IPS-18c (cell line): ENCODE data around the gene PTPRO.
"Not testable (repeated sequence)": the region's sequence is repeated elsewhere in the genome, so short reads cannot be mapped to it uniquely, and the experiment has no call there.

Source experiments
- H3K4me3 ChIP-seq: 2 replicates; pipeline ENCODE4 v1.7.0; 2013; ENCODE audit warnings: low read depth, mild to moderate bottlenecking, low read length, moderate library complexity; ENCODE audit not compliant: insufficient read depth
- H3K9me3 ChIP-seq: one replicate; pipeline ENCODE4 v1.6.1; 2013; ENCODE audit warnings: mild to moderate bottlenecking, low read length, moderate library complexity; ENCODE audit not compliant: control insufficient read depth, insufficient read depth

The PTPRO gene

GRCh38 chr12:15599266-15600037, 277.1 kb downstream of the PTPRO start:
- Histone ChIP-seq H3K9me3 (no peaks in the 10 kb centered on the region), H3K4me3 (no peak overlapping the region)

DNA sequence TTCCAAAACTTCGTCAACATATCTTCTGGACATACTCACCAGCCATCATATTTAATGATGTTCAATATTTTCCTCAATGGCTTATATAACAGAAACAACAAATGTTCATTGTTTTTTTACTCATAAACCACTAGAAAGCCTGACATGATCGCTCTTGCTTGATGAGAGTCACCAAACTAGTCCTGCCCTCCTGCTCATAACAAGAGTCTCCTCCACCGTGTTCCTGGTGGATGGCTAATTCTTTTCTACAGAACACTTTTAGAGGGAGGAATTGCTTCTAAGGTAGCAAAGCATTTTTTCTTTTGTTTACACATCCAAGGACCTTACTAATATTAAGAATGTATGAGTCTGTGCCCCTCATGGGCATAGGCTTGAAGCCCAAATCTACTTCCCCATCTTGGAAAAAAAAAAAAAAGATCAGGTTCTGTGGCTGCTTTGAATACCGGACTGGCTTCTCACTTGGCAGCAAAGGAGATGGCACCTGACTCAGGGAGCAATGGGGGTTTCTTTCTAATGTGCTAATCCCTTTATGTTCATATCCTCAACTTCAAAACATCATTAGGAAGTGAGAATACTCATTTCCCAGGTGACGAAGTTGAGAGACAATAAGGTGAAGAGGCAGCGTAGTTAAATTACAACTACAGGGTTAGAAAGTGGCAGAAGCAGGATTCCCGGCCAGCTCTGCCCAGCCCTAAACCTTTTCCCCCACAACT, 278.1 kb downstream of the PTPRO start:
- no peak overlapping the region for H3K4me3 ChIP-seq
- no peaks in the 10 kb centered on the region for H3K9me3 ChIP-seq

GRCh38 chr12:15601210-15601800, 279.0 kb downstream of the PTPRO start:
- H3K4me3 ChIP-seq = no peak overlapping the region

GRCh38 chr12:15602051-15602672, 279.9 kb downstream of the PTPRO start:
- Histone ChIP-seq H3K9me3 (no peaks in the 10 kb centered on the region), H3K4me3 (no peak overlapping the region)

More at GRCh38 chr12:15601210-15601800, 279.0 kb downstream of the PTPRO start:
- no peaks in the 10 kb centered on the region for H3K9me3 ChIP-seq

DNA sequence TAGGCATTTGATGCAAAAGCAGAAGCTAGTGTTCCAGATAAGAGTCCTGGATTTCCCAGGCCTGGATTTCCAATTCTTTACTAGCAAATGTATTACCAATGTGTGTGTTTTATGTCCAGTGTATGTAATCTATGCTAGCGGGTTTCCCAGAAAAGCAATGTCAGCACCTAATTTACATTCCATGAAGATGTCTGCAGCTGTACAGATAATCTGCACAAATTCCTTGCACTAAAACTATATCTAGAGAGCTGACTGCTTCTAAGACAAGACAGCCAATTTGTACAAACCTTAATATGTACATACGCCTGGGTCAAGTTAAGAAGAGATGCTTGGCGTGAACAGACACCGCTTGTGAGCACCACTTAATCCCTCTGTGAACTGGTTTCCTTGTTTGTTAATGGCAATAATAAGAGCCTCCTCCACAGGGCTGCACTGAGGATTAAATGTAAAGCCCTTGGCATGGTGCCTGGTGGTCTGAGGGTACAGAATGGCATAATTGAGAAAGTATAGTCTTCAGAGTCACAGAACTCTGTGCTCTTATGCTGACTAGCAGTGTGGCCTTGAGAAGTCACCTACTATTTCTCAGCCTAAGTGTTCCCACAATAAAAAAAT, 281.3 kb downstream of the PTPRO start:
- H3K9me3 ChIP-seq = no peaks in the 10 kb centered on the region

DNA sequence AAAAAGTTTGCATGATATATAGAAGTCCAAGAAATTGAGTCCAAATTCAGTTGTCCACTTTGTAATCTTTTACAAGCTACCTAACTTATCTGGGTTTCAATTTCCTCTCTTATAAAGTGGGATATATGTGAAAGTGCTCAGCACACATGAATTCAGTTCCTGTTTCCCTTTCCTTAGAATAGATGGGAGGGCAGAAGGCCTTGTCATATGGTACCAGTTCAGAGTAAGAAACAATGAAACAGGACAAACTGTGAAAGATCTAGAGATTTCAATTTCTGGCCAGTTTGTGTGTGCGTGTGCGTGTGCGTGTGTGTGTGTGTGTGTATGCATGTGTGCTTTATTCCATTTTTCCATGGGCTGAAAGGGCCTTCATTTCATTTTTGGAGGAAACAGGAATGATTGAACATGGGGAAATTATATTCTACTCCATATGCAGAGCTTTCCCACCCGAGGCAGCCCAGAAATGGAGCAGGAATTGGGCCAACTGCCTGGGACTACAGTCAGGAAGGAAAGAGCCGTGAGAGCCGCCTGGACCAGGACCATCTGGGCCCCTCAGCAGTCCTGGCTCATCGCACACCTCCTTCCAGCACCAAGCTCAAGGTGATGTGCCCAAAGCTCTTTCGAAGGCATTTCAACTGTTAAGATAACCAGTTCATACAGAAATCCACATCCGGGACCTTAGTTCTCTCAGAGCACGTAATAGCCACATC, 283.7 kb downstream of the PTPRO start:
- Histone ChIP-seq H3K9me3 (no peaks in the 10 kb centered on the region), H3K4me3 (no peak overlapping the region)

More for the DNA sequence above, 281.3 kb downstream of the PTPRO start:
- no peak overlapping the region for H3K4me3 ChIP-seq

DNA sequence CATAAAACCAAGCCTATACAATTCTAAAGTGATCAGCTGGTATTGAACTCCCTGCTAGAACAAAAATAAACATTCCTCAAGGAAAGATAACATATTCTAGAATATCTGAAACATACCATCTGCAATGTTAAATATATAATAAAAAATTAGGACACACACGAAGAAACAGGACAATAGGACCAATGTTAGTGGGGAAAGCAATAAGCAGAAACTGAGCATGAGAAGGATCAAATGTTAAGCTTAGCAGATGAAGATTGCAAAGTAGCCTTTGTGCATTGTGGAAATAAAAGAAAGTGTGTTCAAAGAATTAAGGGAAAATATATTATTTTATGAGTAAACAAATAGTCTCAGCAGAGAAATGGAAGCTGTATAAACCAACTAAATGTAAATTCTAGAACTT, 286.1 kb downstream of the PTPRO start:
- H3K4me3 ChIP-seq = no peak overlapping the region
- H3K9me3 ChIP-seq = no peaks in the 10 kb centered on the region

DNA sequence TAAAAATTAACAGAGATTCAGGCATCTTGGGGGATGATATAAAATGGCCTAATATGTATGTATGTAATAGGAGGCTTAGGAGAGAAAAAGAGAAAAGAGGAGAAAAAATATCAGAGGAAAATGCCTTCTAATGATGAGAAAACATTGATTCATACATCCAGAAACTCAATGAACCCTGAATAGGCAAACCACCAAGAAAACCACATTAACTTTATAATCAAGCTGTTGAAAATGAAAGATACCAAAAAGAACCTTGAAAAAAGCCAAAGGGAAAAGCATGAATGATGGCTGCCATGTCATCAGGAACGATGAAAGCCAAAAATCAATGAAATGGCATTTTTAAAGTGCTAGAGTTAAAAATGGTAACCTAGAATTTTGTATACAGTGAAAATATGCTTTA, 286.6 kb downstream of the PTPRO start:
- Histone ChIP-seq H3K9me3 (no peaks in the 10 kb centered on the region), H3K4me3 (no peak overlapping the region)

- no peak overlapping the region for H3K4me3 ChIP-seq
- H3K9me3 ChIP-seq = no peaks in the 10 kb centered on the region
These were observed 291.7 kb downstream of the PTPRO start for GRCh38 chr12:15613981-15614380.

DNA sequence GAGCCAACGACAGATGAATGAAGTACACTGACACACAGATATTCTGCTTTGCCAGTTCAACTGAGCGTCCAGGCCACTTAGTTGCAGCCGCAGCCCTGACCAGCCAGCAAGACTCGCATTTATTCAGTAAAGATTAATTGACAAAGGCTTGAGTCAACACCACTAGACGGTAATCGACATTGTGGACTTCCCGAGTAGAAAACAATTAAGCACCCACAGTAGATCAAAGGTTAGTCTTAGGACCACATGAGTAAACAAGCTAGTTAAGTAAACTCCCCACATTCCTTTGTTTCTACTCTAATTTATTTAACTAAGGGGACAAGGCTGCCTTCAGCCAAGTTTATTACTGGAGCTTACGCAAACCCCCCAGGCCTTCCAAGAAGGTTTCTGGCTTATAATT, 294.2 kb downstream of the PTPRO start:
- H3K9me3 ChIP-seq, H3K4me3 ChIP-seq: not testable (repeated sequence)

- Histone ChIP-seq H3K4me3 (no peak overlapping the region), H3K9me3 (no peaks in the 10 kb centered on the region)
These were observed 298.6 kb downstream of the PTPRO start for GRCh38 chr12:15620741-15621539.

DNA sequence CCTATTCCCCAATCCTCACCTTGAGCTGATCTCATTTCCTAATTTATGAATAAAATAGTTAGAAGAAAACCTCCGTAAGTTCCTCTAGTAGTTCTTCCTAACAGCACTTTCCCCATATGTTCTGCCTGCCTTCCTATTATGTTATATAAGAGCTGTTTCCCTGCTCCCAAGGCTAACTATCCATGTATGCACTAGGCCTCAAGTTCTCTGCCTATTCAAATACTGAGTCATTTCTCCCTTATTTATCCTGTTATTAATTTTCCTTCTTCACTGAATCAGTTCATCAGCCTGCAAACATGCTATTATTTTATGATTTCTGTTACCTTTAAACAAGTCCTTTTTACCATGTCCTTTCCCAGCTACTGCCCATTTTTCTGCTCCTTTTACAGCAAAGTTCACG, 302.8 kb downstream of the PTPRO start:
- H3K9me3 ChIP-seq = no peaks in the 10 kb centered on the region
- no peak overlapping the region for H3K4me3 ChIP-seq

DNA sequence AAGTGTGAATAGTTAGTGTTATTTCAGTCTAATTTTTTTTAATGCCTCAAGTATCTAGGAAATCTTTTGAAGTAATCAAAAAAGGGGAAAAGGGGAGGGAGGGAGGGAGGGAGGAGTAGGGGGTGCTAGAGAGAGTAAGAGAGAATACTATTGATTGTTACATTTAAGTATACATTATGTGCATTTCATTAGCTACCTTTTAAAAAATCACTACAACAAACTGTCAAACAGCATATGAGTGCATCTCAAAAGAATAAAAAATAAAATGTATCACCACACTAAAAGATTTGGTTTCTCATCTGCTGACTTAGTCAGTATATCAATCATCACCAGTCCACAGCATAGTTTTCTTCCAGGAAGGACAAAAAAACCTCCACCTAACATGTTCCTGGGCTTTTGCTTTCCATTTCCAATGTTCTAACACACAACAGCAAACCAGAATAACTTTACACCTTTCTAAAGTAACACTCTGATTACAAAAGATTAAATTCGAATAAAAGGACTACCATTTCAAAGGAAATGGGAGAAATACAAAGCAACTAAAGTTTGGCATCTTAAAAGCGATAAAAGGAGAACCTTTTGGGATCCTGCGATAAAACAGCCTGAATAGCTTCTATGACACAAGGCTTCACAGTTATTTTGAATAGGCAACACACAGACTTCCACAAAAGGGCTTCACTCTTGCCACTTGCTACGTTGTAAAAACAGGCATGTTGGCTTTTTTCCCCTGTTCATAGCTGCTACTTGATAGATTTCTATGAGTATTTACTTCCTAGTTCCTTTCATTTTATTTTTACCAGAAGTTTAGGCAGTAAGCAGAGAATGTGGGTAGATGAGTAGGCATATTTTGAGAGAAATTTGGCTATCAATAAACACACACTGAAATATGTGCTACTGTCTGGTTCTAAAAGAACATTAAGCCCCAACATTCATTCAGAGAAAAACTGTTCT, 306.0 kb downstream of the PTPRO start:
- Histone ChIP-seq H3K9me3 (no peaks in the 10 kb centered on the region), H3K4me3 (no peak overlapping the region)

- no peaks in the 10 kb centered on the region for H3K9me3 ChIP-seq
- H3K4me3 ChIP-seq = no peak overlapping the region
These were observed 306.8 kb downstream of the PTPRO start for GRCh38 chr12:15629108-15629507.

DNA sequence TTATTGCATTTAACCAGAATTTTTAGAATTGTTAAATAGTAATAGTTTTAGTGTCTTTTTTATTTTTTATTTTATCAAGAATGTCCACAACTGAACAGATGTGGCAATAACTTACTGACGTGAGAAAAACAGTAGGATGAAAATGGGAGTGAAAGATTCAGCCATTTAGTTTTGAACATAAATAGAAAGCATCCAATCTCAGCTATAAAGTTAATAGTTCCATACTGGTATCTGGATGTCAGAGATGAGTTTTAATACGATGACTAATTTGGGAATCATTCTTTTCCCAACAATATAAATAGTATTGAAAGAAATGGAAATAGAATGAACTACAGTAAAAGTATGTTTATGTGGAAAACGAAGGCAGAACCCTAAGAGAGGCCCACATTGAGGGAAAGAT, 307.5 kb downstream of the PTPRO start:
- no peak overlapping the region for H3K4me3 ChIP-seq
- H3K9me3 ChIP-seq = no peaks in the 10 kb centered on the region
